Subcutaneous adipose tissue (tissue), 4 donors: ENCODE measurements around the gene XYLT1. TPM values are rescaled to one million over a fixed set of nuclear protein-coding genes. Genes with fewer than 3 reads are reported as not detected.

Experiments
- total RNA-seq, 4 donors: library from RNA; depleted of rRNA; stranded (reverse); fragments of >200 nt; gene quantifications; one replicate each; pipeline ENCODE4 v1.1.0, GENCODE V29; 2016
- TF ChIP-seq, protein P1 (sequence below): fragments of 450-650 bp; IDR thresholded peaks from one replicate; pipeline ENCODE4 v1.5.1; 2016; ENCODE audit warnings: low read depth, mild to moderate bottlenecking, control low read depth, antibody characterized with exemption, moderate library complexity

Gene XYLT1
- total RNA-seq, 4 donors from 2014 or later = 21.7 to 27.5 (median 26.1) TPM

DNA sequence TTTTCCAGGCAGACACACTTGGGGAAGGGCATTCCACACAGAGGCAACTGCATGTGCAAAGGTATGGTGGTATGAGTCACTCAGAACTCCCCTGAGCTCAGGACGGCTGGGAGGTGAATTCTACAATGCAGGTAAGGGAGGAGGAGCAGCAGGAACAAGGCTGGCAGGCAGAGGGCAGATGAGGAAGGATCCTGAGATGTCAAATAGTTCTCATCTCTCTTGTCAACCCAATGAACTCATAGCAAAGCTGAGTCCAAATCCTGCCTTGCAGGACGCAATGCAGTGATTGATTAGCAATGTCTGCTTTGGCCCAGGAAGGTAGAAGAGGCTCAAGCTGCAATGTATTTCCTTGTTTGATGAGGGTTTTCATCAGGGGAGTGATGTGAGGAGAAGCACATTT is 243.5 kb downstream of the XYLT1 start:
- TF ChIP-seq, protein P1, sequence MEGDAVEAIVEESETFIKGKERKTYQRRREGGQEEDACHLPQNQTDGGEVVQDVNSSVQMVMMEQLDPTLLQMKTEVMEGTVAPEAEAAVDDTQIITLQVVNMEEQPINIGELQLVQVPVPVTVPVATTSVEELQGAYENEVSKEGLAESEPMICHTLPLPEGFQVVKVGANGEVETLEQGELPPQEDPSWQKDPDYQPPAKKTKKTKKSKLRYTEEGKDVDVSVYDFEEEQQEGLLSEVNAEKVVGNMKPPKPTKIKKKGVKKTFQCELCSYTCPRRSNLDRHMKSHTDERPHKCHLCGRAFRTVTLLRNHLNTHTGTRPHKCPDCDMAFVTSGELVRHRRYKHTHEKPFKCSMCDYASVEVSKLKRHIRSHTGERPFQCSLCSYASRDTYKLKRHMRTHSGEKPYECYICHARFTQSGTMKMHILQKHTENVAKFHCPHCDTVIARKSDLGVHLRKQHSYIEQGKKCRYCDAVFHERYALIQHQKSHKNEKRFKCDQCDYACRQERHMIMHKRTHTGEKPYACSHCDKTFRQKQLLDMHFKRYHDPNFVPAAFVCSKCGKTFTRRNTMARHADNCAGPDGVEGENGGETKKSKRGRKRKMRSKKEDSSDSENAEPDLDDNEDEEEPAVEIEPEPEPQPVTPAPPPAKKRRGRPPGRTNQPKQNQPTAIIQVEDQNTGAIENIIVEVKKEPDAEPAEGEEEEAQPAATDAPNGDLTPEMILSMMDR = no peak

DNA sequence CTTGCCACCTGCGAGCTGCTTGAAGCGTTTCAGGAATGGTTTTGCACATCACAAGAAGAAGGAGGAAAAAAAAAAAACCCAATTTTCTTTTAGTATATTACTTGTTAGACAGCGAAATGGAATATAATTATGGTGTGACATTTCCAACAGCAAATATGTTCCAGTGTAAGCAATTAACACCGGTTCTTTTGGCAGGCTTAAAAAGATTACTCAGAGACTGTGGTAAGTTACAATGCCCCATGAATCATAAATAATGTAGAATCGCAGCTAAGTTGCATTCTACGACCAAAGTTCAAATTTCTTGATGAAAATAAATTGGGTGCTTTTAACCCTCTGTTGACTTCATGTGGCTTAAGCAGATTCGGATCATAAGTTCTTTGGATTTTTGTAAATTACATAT is 245.2 kb downstream of the XYLT1 start:
- TF ChIP-seq, protein P1 = no peak

DNA sequence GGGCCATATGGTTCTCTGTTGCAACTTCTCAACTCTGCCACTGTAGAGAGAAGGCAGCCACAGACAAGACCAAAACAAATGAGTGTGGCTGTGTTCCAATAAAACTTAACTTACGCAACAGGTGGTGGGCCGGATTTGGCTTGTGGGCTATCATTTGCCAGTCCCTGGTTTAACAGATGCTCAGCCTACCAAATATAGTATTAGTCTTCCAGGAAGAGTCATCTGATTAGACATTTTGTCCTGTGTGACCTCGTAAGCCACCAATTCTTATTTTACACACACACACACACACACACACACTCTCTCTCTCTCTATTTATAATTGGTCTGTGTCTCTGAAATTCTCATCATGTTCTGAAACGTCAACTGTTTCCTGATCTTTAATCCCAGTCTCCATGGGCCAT is 245.9 kb downstream of the XYLT1 start:
- TF ChIP-seq, protein P1 = no peak

DNA sequence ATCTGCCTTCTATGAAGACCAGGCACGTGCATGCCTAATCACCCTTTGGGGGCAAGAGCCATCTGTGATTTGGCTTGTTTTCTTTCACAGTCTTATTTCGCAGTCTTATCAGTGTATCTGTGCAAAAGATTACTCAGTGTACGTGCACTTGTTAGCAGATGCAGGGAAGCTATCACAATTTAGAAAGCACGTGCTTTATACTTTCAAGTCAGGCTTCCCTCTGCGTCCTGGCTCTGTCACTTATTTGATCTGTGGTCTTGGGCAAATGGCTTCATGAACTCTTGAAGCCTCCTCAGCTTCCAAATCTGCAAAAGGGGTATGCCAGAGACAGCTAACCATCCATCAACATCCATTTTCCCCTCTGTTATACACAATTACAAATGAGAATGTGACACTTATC is 246.4 kb downstream of the XYLT1 start:
- TF ChIP-seq, protein P1 = no peak

DNA sequence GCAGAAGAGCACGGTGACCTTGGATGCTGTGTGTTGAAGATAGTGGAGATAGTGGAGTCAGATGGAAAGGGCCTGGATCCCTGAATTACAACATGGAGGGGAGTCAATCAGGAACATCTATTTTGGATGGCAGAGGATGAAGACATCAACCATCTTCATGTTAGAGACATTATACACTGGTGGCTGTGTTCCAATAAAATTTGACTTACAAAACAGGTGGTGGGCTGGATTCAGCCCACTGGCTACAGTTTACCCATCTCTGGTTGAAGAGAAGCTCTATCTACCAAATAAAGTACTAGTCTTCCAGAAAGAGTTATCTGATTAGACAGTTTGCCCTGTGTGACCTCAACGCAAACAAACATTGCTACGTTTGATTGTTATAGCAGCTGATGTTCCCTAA is 247.2 kb downstream of the XYLT1 start:
- TF ChIP-seq, protein P1 = no peak

DNA sequence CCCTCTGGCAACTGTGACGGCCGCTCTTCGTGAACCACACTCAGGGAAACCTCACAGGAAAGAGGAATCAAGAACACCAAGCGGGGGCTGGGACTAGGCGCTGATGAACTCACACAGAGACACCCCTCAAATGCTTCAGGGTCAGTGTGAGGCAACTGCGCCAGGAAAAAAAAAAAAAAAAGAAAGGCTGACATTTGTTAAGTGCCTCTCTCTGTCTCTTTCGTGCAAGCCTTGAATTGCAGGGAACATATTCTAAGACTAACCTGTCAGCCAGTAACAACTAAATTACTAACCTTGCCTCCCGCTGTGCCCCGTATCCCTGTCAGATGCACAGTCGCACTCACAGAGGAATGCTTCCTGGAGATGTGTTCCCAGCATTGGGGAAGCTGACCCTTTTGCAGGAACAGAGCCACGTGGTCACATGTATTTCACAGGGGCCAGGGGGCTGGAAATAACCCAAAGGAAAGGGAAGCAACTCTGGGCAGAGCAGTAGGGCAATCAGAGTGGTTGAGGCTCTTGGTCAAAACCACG is 247.8 kb downstream of the XYLT1 start:
- TF ChIP-seq, protein P1 = no peak

DNA sequence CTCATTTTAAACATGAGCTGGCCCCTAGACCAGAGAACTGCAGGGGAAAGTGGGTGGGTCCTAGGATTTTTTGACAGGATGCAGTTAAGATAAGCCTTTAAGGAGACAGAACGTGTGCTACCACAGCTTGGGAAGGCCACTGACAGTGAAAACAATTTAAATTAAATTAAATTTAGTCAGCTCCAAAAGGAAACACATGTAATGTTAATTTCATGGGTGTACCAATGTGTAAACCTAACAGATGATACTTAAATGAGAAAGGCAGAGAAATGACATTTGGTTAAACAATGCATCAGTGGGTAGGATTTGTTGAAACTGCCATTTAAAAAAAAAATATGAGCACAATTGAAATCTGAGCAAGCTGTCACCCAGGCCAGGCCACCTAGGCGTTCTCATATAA is 250.8 kb downstream of the XYLT1 start:
- TF ChIP-seq, protein P1 = no peak

DNA sequence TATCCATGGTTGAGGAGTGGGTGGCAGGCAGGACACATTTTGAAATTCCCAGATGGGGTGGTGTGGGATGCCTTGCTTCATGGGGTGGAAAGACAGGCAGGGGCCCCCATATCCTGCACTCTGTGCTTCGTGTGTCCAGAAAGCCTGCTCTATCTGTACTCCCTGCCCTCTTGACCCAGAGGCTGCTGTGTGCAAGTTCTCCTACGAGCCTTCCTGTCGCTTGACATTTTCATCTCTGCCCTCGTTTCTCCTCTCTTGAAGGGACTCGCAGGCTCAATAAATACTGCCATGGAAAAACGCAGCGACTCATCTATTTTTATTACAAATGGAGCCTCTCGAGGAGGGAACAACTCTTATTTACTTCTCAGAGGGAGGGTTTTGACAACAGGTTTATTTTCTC is 254.8 kb downstream of the XYLT1 start:
- TF ChIP-seq, protein P1 = no peak
